Rectal smooth muscle tissue (tissue), 1 donor: Measurements from ENCODE around the gene ZCWPW1.
"Not testable (repeated sequence)": the region's sequence is repeated elsewhere in the genome, so short reads cannot be mapped to it uniquely, and the experiment has no call there.

Experiments
- H3K27ac ChIP-seq: one replicate; pipeline ENCODE4 v1.7.0; 2013; ENCODE audit warnings: low read depth, low read length, inconsistent platforms
- H3K27me3 ChIP-seq: one replicate; pipeline ENCODE4 v1.7.0; 2013; ENCODE audit warnings: low read length; ENCODE audit not compliant: control insufficient read depth, insufficient read depth
- H3K36me3 ChIP-seq: one replicate; pipeline ENCODE4 v1.7.0; 2013; ENCODE audit warnings: low read length; ENCODE audit not compliant: control insufficient read depth, insufficient read depth
- H3K4me1 ChIP-seq: one replicate; pipeline ENCODE4 v1.7.0; 2013; ENCODE audit warnings: low read length; ENCODE audit not compliant: control insufficient read depth, insufficient read depth
- H3K4me3 ChIP-seq: one replicate; pipeline ENCODE4 v1.7.0; 2013; ENCODE audit warnings: low read length
- H3K9ac ChIP-seq: one replicate; pipeline ENCODE4 v1.7.0; 2013; ENCODE audit warnings: low read length

The ZCWPW1 gene

DNA sequence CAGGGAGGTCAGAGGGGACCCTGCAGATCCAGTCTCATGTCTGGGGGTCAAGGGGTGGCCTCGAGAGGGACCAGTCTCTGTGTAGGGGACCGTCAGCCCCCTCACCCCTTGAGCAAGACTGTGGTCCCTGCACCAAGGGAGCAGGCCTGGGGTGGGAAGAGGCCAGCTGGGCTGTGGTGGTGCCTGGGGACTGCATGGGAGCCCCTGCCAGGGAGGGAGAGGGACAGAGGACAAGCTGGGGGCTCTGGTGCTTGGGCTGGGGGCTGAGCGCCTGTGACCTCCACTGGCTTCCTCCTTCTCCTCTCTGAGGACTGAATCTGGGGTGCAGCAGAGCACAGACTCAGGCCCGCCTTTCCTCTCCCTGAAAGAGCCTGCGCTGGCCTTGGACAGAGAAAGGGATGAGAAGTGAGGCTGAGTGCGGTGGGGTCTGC is 71.4 kb downstream of the ZCWPW1 start:
- Histone ChIP-seq H3K27ac (no peak overlapping the region), H3K27me3 (no peaks in the 10 kb centered on the region), H3K4me3 (no peak overlapping the region), H3K4me1 (no peaks in the 10 kb centered on the region), H3K9ac (no peak overlapping the region), H3K36me3 (peaks cover 46% of the 10 kb centered on the region)

DNA sequence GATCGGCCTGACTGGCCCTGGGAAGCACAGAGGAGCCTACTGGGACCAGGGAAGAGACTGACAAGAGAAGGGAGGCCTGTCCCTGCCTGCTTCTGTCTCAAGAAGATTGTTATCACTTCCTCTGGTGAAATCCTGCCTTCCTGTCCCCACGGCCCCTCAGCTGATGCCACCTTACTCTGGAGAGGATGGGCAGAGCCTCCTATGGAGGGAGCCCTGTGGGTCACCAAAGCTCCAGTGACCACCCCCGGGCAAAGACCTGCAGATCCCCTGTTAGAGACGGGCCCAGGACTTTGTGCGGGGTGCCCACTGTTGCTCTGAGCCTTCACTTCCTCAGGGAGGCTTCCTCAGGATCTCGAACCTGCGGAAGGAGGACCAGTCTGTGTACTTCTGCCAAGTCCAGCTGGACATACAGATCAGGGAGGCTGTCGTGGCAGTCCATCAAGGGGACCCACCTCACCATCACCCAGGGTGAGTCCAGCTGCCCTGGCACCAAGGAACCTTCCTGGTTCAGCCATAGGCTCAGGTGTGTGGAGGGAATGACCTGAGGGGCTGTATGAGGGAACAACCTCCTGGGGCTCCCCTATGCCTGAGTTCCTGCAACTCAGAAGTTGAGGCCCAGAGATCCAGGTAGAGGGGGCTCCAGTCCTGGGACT is 72.0 kb downstream of the ZCWPW1 start:
- no peak overlapping the region for H3K4me3 ChIP-seq
- no peaks in the 10 kb centered on the region for H3K4me1 ChIP-seq
- H3K9ac ChIP-seq = no peak overlapping the region
- no peaks in the 10 kb centered on the region for H3K27me3 ChIP-seq
- H3K36me3 ChIP-seq = peaks cover 46% of the 10 kb centered on the region
- H3K27ac ChIP-seq = no peak overlapping the region

DNA sequence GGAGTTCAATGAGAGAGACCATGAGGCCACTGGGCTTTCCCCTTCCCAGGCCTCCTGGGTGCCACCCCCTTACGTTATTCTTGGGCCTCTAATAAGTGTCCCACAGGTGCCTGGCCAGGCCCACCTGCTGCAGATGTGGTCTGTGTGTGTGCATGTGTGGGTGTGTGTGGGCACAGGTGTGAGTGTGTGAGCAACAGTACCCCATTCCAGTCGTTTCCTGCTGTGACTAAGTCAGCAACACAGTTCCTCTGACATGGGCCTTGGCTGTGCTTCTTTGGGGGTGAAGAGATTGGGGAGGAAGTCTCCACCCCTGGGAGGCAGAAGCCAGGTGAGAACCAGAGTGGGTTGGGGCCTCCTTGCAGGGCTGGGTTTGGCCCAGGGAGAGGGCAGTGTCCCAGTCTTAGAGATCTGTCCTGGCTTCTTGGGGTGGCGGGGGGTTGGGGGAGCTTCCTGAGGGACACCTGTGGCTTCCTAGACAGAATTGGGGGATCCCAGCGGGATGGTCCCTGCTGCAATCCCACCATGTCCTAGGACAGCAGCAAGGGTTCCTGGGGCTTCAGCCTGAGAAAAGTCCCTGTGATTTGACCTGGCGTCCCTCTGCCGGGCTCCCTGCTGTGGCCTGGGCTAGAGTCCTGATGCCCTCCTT is 74.7 kb downstream of the ZCWPW1 start:
- Histone ChIP-seq H3K36me3 (peaks cover 46% of the 10 kb centered on the region), H3K27ac (no peak overlapping the region), H3K4me3 (no peak overlapping the region), H3K27me3 (no peaks in the 10 kb centered on the region), H3K4me1 (no peaks in the 10 kb centered on the region), H3K9ac (no peak overlapping the region)

GRCh38 chr7:100352984-100353684 is 75.4 kb downstream of the ZCWPW1 start:
- no peaks in the 10 kb centered on the region for H3K4me1 ChIP-seq
- peaks cover 46% of the 10 kb centered on the region for H3K36me3 ChIP-seq
- no peaks in the 10 kb centered on the region for H3K27me3 ChIP-seq
- no peak overlapping the region for H3K9ac ChIP-seq
- H3K27ac ChIP-seq = no peak overlapping the region
- no peak overlapping the region for H3K4me3 ChIP-seq

DNA sequence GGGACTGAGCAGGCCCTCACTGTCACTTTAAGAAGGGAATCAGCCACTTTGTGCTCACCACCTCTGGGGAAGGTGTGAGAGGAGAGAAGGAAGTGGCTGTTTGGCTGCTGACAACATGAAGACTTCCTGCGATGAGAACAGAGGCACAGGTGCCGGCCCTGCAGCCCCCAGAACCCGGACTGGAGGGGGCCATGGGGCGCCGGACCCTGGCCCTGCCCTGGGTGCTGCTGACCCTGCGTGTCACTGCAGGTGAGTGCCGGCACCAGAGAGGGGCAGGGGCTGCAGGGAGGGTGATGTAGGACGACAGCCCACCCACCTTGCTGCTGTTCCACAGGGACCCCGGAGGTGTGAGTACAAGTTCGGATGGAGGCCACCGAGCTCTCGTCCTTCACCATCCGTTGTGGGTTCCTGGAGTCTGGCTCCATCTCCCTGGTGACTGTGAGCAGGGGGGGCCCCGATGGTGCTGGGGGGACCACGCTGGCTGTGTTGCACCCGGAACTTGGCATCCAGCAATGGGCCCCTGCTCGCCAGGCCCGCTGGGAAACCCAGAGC is 76.2 kb downstream of the ZCWPW1 start:
- not testable (repeated sequence) for H3K9ac ChIP-seq, H3K4me1 ChIP-seq, H3K4me3 ChIP-seq, H3K27me3 ChIP-seq, H3K27ac ChIP-seq
- H3K36me3 ChIP-seq = peaks cover 47% of the 10 kb centered on the region

GRCh38 chr7:100351657-100352058 is 76.8 kb downstream of the ZCWPW1 start:
- peaks cover 46% of the 10 kb centered on the region for H3K36me3 ChIP-seq
- H3K4me1 ChIP-seq = no peaks in the 10 kb centered on the region
- no peak overlapping the region for H3K4me3 ChIP-seq
- no peak overlapping the region for H3K9ac ChIP-seq
- no peak overlapping the region for H3K27ac ChIP-seq
- H3K27me3 ChIP-seq = no peaks in the 10 kb centered on the region
